Spleen (tissue), 11 donors: ENCODE data around the gene LRRN2. TPM values are rescaled to one million over a fixed set of nuclear protein-coding genes. Genes with fewer than 3 reads are reported as not detected.

Experiments
- DNase-seq: peaks from one replicate; pipeline ENCODE4 v3.0.0-alpha.2; 2020
- H3K27ac ChIP-seq, 8 donors: fragments of 200-600 bp; sonication (generic) in 7 of 8; 1 replicate in 4 of 8; 2 replicates in 4 of 8; pipeline versions ENCODE4 v1.5.0 to v1.8.0; 2016 to 2021; ENCODE audit warnings: inconsistent platforms in 4 of 8, mild to moderate bottlenecking in 4 of 8, moderate library complexity in 1 of 8
- H3K27me3 ChIP-seq, 7 donors: fragments of 200-600 bp; sonication (generic) in 6 of 7; replicated peaks in 1 of 7; 1 replicate in 4 of 7; 2 replicates in 3 of 7; pipeline versions ENCODE4 v1.5.0 to v1.8.0; 2016 to 2021; ENCODE audit warnings: inconsistent platforms in 3 of 7, mild to moderate bottlenecking in 1 of 7
- H3K36me3 ChIP-seq, 6 donors: fragments of 200-600 bp; sonication (generic) in 5 of 6; 1 replicate in 4 of 6; 2 replicates in 2 of 6; pipeline versions ENCODE4 v1.5.0 to v1.8.0; 2016 to 2021; ENCODE audit warnings: inconsistent platforms in 2 of 6
- H3K4me1 ChIP-seq, 6 donors: fragments of 200-600 bp; sonication (generic) in 5 of 6; 1 replicate in 3 of 6; 2 replicates in 3 of 6; pipeline versions ENCODE4 v1.5.0 to v1.8.0; 2016 to 2021; ENCODE audit warnings: inconsistent platforms in 3 of 6
- H3K4me3 ChIP-seq, 8 donors: fragments of 200-600 bp; sonication (generic) in 7 of 8; 1 replicate in 4 of 8; 2 replicates in 4 of 8; pipeline versions ENCODE4 v1.5.0 to v1.8.0; 2016 to 2021; ENCODE audit warnings: inconsistent platforms in 4 of 8, mild to moderate bottlenecking in 4 of 8, moderate library complexity in 2 of 8
- H3K9me3 ChIP-seq, 8 donors: fragments of 200-600 bp; sonication (generic) in 7 of 8; 1 replicate in 4 of 8; 2 replicates in 4 of 8; pipeline versions ENCODE4 v1.5.0 to v1.8.0; 2016 to 2021; ENCODE audit warnings: inconsistent platforms in 4 of 8
- CTCF ChIP-seq, 11 experiments: fragments of 200-600 bp in 7 of 11; fragments of 450-650 bp in 4 of 11; sonication (generic) in 4 of 11; IDR thresholded peaks in 8 of 11; conservative IDR thresholded peaks in 3 of 11; 1 replicate in 7 of 11; 2 replicates in 4 of 11; pipeline versions ENCODE4 v1.4.0 to v1.8.0; 2016 to 2021; ENCODE audit warnings: antibody characterized with exemption in 11 of 11, inconsistent platforms in 4 of 11, mild to moderate bottlenecking in 1 of 11
- POLR2A ChIP-seq, 3 donors: fragments of 450-650 bp; IDR thresholded peaks; one replicate each; pipeline ENCODE4 v1.5.1; 2017; ENCODE audit warnings: antibody characterized with exemption in 3 of 3, mild to moderate bottlenecking in 1 of 3
- POLR2AphosphoS5 ChIP-seq, 3 donors: sonication (generic); formaldehyde crosslinking; IDR thresholded peaks; one replicate each; pipeline ENCODE4 v1.5.1; 2017; ENCODE audit warnings: antibody characterized with exemption in 3 of 3
- WGBS, 5 donors: extraction: QIAGEN DNeasy Blood & Tissue Kit in 3 of 5; methylation state at CpG; one replicate each; pipeline versions ENCODE4 v1.1.5 to v1.1.7; 2013 to 2018; 5-methylcytosine and 5-hydroxymethylcytosine counted together
- intact Hi-C: fragments of 100-400 bp; cut with DNase I; formaldehyde crosslinking; loops from one replicate; pipeline ENCODE4 v1.15.0; 2023; ENCODE audit warnings: low total_unique reads
- polyA plus RNA-seq, 3 donors: library from polyadenylated mRNA; stranded (reverse); fragments of 200-250 nt; gene quantifications; one replicate each; pipeline ENCODE4 v1.2.1, GENCODE V29; 2013
- total RNA-seq, 7 donors: library from RNA; depleted of rRNA in 3 of 7; stranded (reverse); fragments of >200 nt in 3 of 7; fragmentation: NEBNext Ultra II Directional in 4 of 7; extraction: Animal tissue kit (Norgen Biotek cat#: 25700) in 4 of 7; gene quantifications; one replicate each; pipeline versions ENCODE4 v1.1.0 to v1.2.1, GENCODE V29; 2016 to 2021
- donor health status: healthy with polysubstance abuse.
- donor health status: DM: no; HTN: no; CAD: no; lungs with moderate emphysema.
- donor health status: DM: no; HTN: no; CAD: no.
- donor health status: Bipolar disorder and iron deficiency.
- donor health status: healthy.
- donor health status: DM: no; HTN: no; CAD: no.
- donor health status: DM: yes; HTN: yes; CAD: no.

LRRN2 gene
- total and polyA plus RNA-seq, 10 donors: 1.6 to 11.9 (median 4.5) TPM

- Histone ChIP-seq H3K27me3 (peaks cover 0 to 17% (median 0%) of the 10 kb centered on the region in 7 donors), H3K27ac (peak overlapping the region in 1 of 8 donors; percentile 24), H3K9me3 (no peaks in the 10 kb centered on the region), H3K4me1 (peaks cover 0 to 8% (median 0%) of the 10 kb centered on the region in 6 donors), H3K36me3 (no peaks in the 10 kb centered on the region), H3K4me3 (no peak overlapping the region)
- intact Hi-C loops: no loop called here
- no peak for DNase-seq
- TF ChIP-seq POLR2A (IDR thresholded peaks at IDR 0.05) (no peak), POLR2AphosphoS5 (IDR thresholded peaks at IDR 0.05) (peak in 1 of 3 donors; percentile 12)
- 36 to 50% (median 47%) methylated on average over 11 of the region's 11 CpGs for WGBS, 5 donors
Measured at GRCh38 chr1:204705888-204706837, 20.6 kb upstream of the LRRN2 start.

- TF ChIP-seq POLR2AphosphoS5 (IDR thresholded peaks at IDR 0.05): no peak
- TF ChIP-seq POLR2A (IDR thresholded peaks at IDR 0.05): no peak
- TF ChIP-seq CTCF (IDR thresholded peaks at IDR 0.05 in 8 of 11, conservative IDR thresholded peaks at IDR 0.05 in 3 of 11): no peak
- WGBS, 5 donors: 79 to 92% (median 89%) methylated on average over 5 of the region's 5 CpGs
- H3K4me1 ChIP-seq: peaks cover 0 to 8% (median 0%) of the 10 kb centered on the region in 6 donors
- peaks cover 0 to 10% (median 0%) of the 10 kb centered on the region in 7 donors for H3K27me3 ChIP-seq
- H3K36me3 ChIP-seq: no peaks in the 10 kb centered on the region
- peak overlapping the region in 1 of 8 donors; percentile 5 for H3K27ac ChIP-seq
- intact Hi-C loops: no loop called here
- H3K4me3 ChIP-seq: no peak overlapping the region
- no peaks in the 10 kb centered on the region for H3K9me3 ChIP-seq
- DNase-seq: no peak
Measured at GRCh38 chr1:204705493-204705811, 19.9 kb upstream of the LRRN2 start.

- WGBS, 5 donors: 82 to 96% (median 88%) methylated on average over 4 of the region's 4 CpGs
- peaks cover 0 to 8% (median 0%) of the 10 kb centered on the region in 6 donors for H3K4me1 ChIP-seq
- DNase-seq: no peak
- no peak for TF ChIP-seq POLR2A (IDR thresholded peaks at IDR 0.05)
- no peak for TF ChIP-seq POLR2AphosphoS5 (IDR thresholded peaks at IDR 0.05)
- no peak for TF ChIP-seq CTCF (IDR thresholded peaks at IDR 0.05 in 8 of 11, conservative IDR thresholded peaks at IDR 0.05 in 3 of 11)
- peaks cover 0 to 9% (median 0%) of the 10 kb centered on the region in 7 donors for H3K27me3 ChIP-seq
- no peaks in the 10 kb centered on the region for H3K9me3 ChIP-seq
- intact Hi-C loops: no loop called here
- H3K27ac ChIP-seq: peak overlapping the region in 1 of 8 donors; percentile 5
- H3K36me3 ChIP-seq: no peaks in the 10 kb centered on the region
- H3K4me3 ChIP-seq: no peak overlapping the region
Measured at GRCh38 chr1:204704794-204705492, 19.4 kb upstream of the LRRN2 start.

- Histone ChIP-seq H3K36me3 (no peaks in the 10 kb centered on the region), H3K27ac (no peak overlapping the region), H3K4me1 (peaks cover 0 to 8% (median 0%) of the 10 kb centered on the region in 6 donors), H3K4me3 (no peak overlapping the region), H3K9me3 (no peaks in the 10 kb centered on the region), H3K27me3 (peaks cover 0 to 9% (median 0%) of the 10 kb centered on the region in 7 donors)
- DNase-seq: no peak
- TF ChIP-seq POLR2A (IDR thresholded peaks at IDR 0.05) (no peak), CTCF (IDR thresholded peaks at IDR 0.05 in 8 of 11, conservative IDR thresholded peaks at IDR 0.05 in 3 of 11) (no peak), POLR2AphosphoS5 (IDR thresholded peaks at IDR 0.05) (no peak)
- 80 to 86% (median 81%) methylated on average over 15 to 16 of the region's 16 CpGs for WGBS, 5 donors
- intact Hi-C loops: no loop called here
Measured at GRCh38 chr1:204703826-204704612, 18.5 kb upstream of the LRRN2 start.
